ENCODE data around the gene SOX4. TPM values are rescaled to one million over a fixed set of nuclear protein-coding genes. Genes with fewer than 3 reads are reported as not detected.

The SOX4 gene
- total RNA-seq, 1 experiment from 2014 or later: 7.9 TPM

GRCh38 chr6:21601932-21602390 is 8.4 kb downstream of the SOX4 start:
- Histone ChIP-seq H3K27me3 (no peaks in the 10 kb centered on the region), H3K9me3 (no peaks in the 10 kb centered on the region), H3K36me3 (peaks cover 3% of the 10 kb centered on the region; the same call in 1 of the 2 replicates), H3K4me3 (no peak overlapping the region)
- no peak for DNase-seq

- H3K36me3 ChIP-seq: peaks cover 3% of the 10 kb centered on the region; the same call in 1 of the 2 replicates
- DNase-seq: no peak
- H3K4me3 ChIP-seq: no peak overlapping the region
- no peaks in the 10 kb centered on the region for H3K27me3 ChIP-seq
- no peaks in the 10 kb centered on the region for H3K9me3 ChIP-seq
Observed at GRCh38 chr6:21603082-21603952, 9.8 kb downstream of the SOX4 start.

GRCh38 chr6:21604081-21604480 is 10.5 kb downstream of the SOX4 start:
- no peaks in the 10 kb centered on the region for H3K9me3 ChIP-seq
- H3K27me3 ChIP-seq: no peaks in the 10 kb centered on the region
- DNase-seq: no peak
- no peak overlapping the region for H3K4me3 ChIP-seq
- no peaks in the 10 kb centered on the region for H3K36me3 ChIP-seq

- no peaks in the 10 kb centered on the region for H3K27me3 ChIP-seq
- no peaks in the 10 kb centered on the region for H3K36me3 ChIP-seq
- H3K9me3 ChIP-seq: no peaks in the 10 kb centered on the region
- no peak for DNase-seq
- H3K4me3 ChIP-seq: no peak overlapping the region
Observed at GRCh38 chr6:21605166-21605565, 11.6 kb downstream of the SOX4 start.

- no peak for DNase-seq
Observed at GRCh38 chr6:21608601-21609000, 15.1 kb downstream of the SOX4 start.

GRCh38 chr6:21609881-21610329 is 16.4 kb downstream of the SOX4 start:
- Histone ChIP-seq H3K4me3 (no peak overlapping the region), H3K9me3 (no peaks in the 10 kb centered on the region), H3K27me3 (no peaks in the 10 kb centered on the region), H3K36me3 (no peaks in the 10 kb centered on the region)
- no peak for DNase-seq

More at GRCh38 chr6:21608601-21609000, 15.1 kb downstream of the SOX4 start:
- no peak overlapping the region for H3K4me3 ChIP-seq
- no peaks in the 10 kb centered on the region for H3K36me3 ChIP-seq
- no peaks in the 10 kb centered on the region for H3K27me3 ChIP-seq
- H3K9me3 ChIP-seq: no peaks in the 10 kb centered on the region

- Histone ChIP-seq H3K9me3 (no peaks in the 10 kb centered on the region), H3K27me3 (no peaks in the 10 kb centered on the region), H3K4me3 (no peak overlapping the region), H3K36me3 (no peaks in the 10 kb centered on the region)
- no peak for DNase-seq
Observed at GRCh38 chr6:21610341-21610740, 16.8 kb downstream of the SOX4 start.

GRCh38 chr6:21611485-21611884 is 17.9 kb downstream of the SOX4 start:
- Histone ChIP-seq H3K27me3 (no peaks in the 10 kb centered on the region), H3K36me3 (no peaks in the 10 kb centered on the region), H3K9me3 (no peaks in the 10 kb centered on the region), H3K4me3 (no peak overlapping the region)
- DNase-seq: no peak

GRCh38 chr6:21612067-21612745 is 18.7 kb downstream of the SOX4 start:
- no peak overlapping the region for H3K4me3 ChIP-seq
- H3K27me3 ChIP-seq: no peaks in the 10 kb centered on the region
- H3K9me3 ChIP-seq: no peaks in the 10 kb centered on the region
- H3K36me3 ChIP-seq: no peaks in the 10 kb centered on the region
- DNase-seq: no peak

GRCh38 chr6:21613809-21614208 is 20.3 kb downstream of the SOX4 start:
- Histone ChIP-seq H3K36me3 (no peaks in the 10 kb centered on the region), H3K9me3 (no peaks in the 10 kb centered on the region), H3K27me3 (no peaks in the 10 kb centered on the region), H3K4me3 (no peak overlapping the region)
- DNase-seq: no peak

- H3K27me3 ChIP-seq: no peaks in the 10 kb centered on the region
Observed at GRCh38 chr6:21614226-21614625, 20.7 kb downstream of the SOX4 start.

GRCh38 chr6:21615504-21615903 is 22.0 kb downstream of the SOX4 start:
- Histone ChIP-seq H3K9me3 (no peaks in the 10 kb centered on the region), H3K27me3 (no peaks in the 10 kb centered on the region), H3K36me3 (no peaks in the 10 kb centered on the region), H3K4me3 (no peak overlapping the region)
- DNase-seq: no peak

More at GRCh38 chr6:21614226-21614625, 20.7 kb downstream of the SOX4 start:
- no peaks in the 10 kb centered on the region for H3K9me3 ChIP-seq
- no peak overlapping the region for H3K4me3 ChIP-seq
- no peak for DNase-seq
- H3K36me3 ChIP-seq: no peaks in the 10 kb centered on the region

GRCh38 chr6:21616005-21616404 is 22.5 kb downstream of the SOX4 start:
- Histone ChIP-seq H3K9me3 (no peaks in the 10 kb centered on the region), H3K4me3 (no peak overlapping the region), H3K36me3 (no peaks in the 10 kb centered on the region), H3K27me3 (no peaks in the 10 kb centered on the region)
- DNase-seq: no peak

- no peaks in the 10 kb centered on the region for H3K27me3 ChIP-seq
- no peaks in the 10 kb centered on the region for H3K9me3 ChIP-seq
- H3K36me3 ChIP-seq: no peaks in the 10 kb centered on the region
- DNase-seq: no peak
- no peak overlapping the region for H3K4me3 ChIP-seq
Observed at GRCh38 chr6:21625642-21626041, 32.1 kb downstream of the SOX4 start.

- Histone ChIP-seq H3K4me3 (no peak overlapping the region), H3K9me3 (no peaks in the 10 kb centered on the region), H3K36me3 (no peaks in the 10 kb centered on the region), H3K27me3 (no peaks in the 10 kb centered on the region)
- DNase-seq: no peak
Observed at GRCh38 chr6:21626756-21627155, 33.2 kb downstream of the SOX4 start.

- Histone ChIP-seq H3K4me3 (no peak overlapping the region), H3K36me3 (no peaks in the 10 kb centered on the region), H3K27me3 (no peaks in the 10 kb centered on the region), H3K9me3 (no peaks in the 10 kb centered on the region)
- DNase-seq: no peak
Observed at GRCh38 chr6:21628160-21628559, 34.6 kb downstream of the SOX4 start.

GRCh38 chr6:21633511-21634109 is 40.1 kb downstream of the SOX4 start:
- no peaks in the 10 kb centered on the region for H3K27me3 ChIP-seq
- H3K4me3 ChIP-seq: no peak overlapping the region
- H3K9me3 ChIP-seq: no peaks in the 10 kb centered on the region
- H3K36me3 ChIP-seq: no peaks in the 10 kb centered on the region
- DNase-seq: no peak

All from MG63 (cell line).